Epidermal melanocyte (primary cell): ENCODE results near the gene CEP104.

Experiments used
- DNase-seq: peaks from one replicate; pipeline ENCODE4 v3.0.0; 2011; ENCODE audit warnings: low spot score; ENCODE audit not compliant: insufficient read length

The CEP104 gene

DNA sequence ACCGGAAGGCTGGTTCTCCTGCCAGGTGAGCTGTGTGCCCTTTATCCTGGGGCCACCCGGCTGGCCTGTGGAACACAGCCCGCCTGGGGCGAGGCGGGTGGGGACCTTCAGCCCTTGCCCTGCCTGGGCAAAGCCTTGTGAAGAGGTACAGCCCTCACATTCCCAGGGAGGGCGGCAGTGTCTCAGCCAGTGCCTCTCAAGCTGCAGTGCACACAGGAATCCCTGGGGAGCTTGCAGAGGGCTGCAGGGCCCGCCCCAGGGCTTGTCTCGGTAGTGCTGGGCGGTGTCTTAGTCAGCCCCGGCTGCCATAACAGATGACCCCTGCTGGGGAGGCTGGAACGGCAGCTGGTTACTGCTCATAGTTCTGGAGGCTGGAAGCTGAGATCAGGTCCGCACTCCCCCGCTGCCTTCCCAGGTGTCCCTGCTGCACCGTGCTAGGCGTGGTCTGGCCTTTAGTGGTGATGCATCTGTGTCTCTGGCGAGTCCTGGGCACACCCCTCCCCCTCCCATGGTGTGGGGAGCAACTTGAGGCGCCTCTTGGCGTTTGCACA lies 12.8 kb upstream of the CEP104 start:
- no peak for DNase-seq

DNA sequence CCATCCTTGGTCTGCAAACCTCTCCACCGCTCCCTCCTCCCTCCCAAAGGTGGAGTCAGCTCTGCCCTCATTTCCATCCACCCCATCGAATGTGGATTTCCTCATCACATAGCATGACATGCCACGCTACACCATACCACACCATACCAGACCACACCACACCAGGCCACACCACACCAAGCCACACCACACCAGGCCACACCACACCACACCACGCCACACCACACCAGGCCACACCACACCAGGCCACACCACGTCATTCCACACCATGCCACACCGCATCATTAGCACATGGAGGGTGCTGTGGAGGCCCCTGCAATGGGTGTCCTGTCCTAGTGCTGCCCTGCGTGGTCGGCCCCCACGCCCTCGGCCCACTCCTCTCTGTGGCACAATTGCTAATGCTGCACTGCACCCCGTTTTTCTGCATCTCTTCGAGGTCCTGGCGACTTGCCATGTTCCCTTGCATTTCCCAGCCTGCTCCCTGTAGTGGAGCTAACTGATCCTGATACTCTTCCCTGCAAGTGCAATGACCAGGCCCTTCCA lies 11.5 kb upstream of the CEP104 start:
- DNase-seq: no peak

DNA sequence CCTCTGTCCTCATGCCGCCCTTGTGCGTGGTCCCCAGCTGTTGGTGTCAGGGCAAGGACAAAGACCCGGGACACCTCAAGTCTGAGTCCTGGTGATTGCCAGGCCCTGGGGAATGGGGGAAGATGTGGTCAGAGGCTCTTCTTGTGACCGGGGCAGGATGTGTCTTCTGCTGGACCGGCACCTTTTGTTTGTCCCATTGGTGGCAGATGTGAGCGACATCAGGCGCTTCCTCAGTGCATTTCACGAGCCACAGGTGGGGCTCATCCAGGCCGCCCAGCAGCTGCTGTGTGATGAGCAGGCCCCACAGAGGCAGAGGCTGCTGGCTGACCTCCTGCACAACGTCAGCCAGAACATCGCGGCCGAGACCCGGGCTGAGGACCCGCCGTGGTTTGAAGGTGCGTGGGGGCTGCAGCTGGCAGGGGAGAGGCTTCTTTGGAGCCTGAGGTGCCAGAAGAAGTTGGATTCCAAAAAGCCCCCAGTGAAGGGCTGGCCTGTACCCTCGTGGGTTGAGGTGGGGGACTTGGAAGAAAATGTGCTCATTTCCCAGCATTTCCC lies 8.7 kb upstream of the CEP104 start:
- no peak for DNase-seq

DNA sequence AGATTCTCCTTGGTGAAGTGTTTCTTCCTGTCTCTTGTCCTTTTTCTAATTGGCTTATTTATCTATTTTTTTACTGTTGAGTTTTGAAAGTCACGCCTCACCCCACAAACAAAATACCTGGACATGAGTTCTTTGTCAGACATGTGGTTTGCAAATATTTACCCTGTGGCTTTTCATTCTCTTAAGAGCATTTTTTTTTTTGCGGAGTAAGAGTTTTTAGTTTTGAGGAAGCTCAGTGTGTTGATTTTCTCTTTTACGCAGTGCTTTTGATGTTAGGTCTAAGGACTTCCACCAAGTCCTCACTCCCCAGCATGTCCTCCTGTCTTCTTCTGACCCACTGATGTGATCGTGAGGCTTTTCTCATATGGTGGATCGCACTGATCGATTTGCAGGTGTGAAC lies 7.9 kb upstream of the CEP104 start:
- DNase-seq: no peak

DNA sequence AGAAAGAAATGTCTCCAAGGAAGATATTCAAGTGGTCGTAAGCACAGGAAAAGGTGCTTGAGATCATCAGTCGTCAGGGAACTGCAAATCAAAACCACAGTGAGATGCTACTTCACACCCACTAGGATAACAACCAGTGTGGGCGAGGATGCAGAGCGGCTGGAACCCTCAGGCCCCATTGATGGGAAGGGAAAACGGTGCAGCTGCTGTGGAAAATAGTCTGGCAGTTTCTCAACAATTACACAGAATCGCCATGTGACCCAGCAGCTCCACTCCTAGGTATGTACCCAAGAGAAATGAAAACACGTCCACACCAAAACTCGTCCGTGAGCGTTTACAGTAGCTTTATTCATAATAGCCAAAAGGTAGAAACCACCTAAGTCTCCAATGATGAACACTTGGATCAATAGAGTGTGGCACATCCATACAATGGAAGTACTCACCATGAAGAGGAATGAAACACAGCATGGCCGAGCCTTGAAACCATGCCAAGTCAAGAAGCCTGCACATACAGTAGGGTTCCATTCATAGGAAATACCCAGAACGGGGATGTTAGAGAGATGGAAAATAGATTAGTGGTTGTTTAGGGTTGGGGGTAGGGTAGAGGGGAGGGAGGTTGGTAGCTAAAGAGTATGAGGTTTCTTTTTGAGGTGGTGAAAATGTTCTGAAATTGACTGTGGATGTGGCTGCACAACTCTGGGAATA lies 6.4 kb upstream of the CEP104 start:
- peak; percentile 76 for DNase-seq

DNA sequence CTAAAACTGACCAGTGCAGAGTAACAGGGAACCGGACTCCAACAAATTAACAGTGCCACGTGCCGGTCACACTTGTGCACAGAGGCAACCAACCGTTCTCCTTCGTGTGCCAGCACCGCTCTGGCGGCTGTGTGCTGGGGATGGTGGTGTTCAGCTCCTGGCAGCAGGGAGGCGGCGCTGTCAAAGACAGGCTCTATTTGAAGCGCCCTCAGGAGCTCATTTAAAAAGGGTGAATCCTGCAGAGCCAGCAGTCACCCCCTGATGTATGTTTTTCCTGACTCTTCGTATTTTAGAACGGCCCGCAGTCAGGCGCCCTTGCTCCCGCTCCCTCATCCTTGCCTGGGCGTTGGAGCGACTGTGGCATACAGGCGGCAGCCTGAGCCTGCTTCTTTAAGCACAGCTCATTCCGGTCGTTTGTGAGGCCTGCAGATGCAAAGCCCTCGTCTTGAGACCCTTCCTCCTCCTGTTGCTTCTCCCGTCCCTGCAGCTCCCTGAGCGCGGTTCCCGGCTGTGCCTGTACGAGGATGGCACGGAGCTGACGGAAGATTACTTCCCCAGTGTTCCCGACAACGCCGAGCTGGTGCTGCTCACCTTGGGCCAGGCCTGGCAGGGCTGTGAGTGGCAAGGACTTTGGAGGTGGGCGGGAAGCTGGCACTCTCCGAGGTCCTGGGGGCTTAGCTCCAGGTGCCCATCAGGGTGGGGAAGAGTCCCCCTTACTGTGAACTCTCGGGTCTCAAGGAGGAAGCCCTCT lies 1.4 kb upstream of the CEP104 start:
- DNase-seq: no peak

DNA sequence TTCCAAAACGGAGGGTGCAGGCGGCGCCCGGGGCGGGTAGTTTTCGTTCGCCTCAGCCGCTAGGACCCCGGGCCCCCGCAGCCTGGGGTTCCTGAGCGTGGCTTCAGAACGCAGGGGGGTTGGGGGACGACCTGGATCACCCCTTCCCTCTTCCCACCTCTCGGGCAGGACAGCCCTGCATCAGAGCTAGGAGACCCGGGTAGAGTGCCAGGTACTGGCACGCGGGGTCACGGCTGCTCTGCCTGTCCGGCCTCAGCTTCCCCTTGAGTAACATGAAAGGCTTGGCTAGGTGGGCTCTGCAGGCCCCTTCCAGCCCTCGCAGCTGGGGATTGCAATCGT lies 749 bp upstream of the CEP104 start:
- no peak for DNase-seq

DNA sequence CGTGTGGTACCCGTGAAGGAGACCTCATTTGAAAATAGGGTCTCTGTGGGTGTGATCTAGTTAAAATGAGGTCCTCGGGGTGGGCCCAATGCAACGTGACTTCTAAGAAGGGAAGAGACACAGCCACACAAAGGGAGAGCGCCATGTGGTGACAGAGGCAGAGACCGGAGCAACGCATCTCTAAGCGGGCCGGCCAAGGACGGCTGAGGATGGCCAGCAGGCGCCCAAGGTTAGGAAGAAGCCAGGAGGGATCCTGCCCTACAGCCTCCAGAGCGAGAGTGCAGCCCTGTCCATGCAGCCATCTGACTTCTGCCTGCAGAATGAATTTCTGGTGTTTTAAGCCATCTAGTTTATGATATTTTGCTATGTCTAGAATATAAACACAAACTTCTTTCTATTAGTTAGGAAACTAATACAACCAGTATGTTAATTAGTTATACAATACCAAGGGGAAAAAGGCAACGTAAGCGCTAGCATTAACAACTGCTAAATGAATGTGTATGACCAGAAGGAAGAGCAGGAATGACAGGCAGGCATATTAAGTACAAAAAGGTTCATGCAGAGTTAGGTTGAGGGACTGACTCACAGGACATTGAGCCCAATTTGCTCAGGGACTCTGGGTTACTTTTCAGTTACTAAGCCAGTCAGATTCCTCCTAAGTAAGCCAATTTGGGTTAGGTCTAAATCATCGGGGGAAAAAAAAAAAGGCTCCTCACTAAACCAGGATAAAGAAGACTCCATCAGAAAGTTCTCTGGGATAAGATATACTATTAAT lies 4.1 kb downstream of the CEP104 start:
- no peak for DNase-seq

DNA sequence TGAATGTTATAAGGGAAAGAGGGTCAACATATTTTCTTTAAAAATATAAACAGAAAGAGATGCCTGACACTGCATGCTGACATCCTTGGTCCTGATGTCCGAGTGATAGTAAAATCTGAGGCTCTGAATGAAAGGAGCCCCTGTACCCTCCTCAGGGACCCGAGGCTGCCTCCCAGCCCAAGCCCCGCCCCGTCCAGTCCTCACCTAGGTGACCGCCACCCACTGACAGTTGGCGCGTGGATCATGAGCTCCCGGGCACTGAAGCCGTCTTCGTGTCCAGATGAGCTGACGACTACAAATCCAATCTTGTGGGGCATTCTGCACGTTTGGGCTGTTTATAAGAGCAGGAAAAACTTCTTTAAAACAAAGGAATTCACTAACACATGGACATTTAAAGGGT lies 4.9 kb downstream of the CEP104 start:
- DNase-seq: no peak

DNA sequence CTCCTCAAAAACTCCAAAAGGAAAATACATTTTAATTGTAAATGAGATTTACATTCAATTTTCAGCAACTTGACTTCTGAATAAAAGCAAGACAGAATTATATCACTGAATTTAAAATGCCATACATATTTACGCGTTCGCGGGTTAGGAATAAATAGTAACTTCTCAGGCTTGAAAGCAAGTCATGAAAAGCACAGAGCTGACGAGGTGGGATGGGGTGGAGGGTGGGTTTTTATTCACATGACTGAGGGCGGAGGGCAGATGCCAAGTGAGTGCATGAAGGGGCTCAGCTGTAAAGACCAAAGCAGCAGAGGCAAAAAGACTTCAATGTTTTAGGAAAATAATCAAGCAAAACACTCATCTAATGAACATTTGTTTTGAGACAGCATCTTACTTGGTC lies 5.7 kb downstream of the CEP104 start:
- DNase-seq: no peak

DNA sequence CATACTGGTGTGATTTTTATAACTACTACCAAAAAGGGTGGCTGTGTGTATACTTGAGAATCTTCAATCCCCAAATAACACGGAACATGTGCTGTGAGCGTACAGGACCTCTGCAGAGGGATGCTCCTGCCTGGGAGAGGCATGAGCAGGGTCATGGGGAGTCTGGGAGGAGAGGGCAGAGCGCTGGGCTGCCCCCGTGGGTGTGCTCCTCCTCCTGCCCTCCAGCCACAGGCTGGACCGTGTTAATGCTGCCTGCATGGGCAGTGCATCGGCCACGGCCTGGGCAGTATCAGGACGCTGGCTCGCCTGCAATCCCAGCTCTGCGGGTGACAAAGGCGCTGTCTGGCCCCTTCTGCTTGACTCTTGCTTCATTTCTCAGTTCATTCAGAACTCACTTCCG lies 6.2 kb downstream of the CEP104 start:
- DNase-seq: no peak

DNA sequence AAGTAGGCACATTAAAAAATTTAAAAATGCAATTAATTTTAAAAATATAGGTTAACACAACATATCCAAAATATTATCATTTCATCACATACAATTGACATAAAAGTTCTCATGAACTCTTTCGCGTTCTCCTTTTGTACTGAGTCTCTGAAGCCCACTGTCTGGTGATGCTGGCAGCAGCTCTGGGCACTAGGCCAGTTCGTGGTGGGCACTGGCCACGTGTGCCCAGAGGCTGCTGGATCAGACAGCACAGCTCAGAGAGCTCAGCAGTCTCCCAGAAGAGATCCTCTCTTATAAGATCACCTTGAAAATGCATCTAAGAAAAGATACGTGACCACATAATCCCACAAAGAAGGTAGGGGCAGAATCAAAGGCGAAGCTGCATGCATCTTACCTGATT lies 9.9 kb downstream of the CEP104 start:
- peak; percentile 50 for DNase-seq

DNA sequence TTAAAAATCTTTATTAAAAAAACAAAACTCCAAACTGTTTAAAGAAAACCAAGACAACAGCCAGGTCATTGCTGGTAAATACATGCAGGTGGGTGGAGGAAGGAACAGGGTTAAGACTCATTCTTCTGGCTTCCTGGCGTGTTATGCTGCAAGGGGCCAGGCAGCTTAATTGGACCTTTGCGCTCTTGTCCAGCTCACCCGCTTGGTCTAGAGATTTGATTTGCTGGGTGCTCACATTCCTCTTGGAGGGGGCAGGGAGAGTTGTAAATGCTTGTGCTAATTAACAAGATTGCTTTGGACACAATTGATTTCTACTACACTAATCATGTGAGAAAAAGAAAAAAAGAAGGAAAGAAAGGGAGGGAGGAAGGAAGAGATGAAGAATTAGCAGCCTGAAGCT lies 10.5 kb downstream of the CEP104 start:
- no peak for DNase-seq

DNA sequence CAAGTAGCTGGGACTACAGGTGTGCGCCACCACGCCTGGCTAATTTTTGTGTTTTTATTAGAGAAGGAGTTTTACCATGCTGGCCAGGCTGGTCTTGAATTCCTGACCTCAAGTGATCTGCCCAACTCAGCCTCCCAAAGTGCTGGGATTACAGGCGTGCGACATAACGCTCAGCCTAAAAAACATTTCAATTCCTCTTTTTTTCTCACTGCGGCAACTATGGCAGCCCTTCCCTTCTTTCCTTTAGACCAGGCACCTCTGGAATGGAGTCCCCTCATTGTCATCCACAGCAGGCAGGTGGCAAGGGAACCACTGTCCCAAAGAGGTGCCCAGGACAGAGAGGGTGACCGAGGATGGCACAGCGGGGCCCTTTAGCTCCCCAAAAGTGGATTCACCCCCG lies 14.1 kb downstream of the CEP104 start:
- no peak for DNase-seq

DNA sequence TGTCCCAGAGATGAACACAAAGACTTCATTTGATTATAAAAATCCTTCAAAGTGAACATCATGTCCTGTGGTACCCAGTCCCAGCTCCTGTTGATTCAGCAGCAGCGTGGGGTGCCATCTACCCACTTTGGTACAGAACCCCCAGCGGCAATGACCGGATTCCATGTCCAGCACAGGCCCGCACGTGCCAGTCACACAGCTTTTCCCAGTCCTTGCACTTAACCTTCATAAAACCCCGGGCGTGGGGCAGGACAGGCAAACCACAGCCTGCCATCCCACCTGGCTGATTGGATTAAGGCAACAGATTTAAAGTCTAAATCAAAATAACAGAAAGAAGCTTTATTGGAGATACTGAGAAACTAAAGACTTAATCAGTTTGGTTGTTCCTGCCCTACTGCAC lies 15.5 kb downstream of the CEP104 start:
- DNase-seq: no peak

DNA sequence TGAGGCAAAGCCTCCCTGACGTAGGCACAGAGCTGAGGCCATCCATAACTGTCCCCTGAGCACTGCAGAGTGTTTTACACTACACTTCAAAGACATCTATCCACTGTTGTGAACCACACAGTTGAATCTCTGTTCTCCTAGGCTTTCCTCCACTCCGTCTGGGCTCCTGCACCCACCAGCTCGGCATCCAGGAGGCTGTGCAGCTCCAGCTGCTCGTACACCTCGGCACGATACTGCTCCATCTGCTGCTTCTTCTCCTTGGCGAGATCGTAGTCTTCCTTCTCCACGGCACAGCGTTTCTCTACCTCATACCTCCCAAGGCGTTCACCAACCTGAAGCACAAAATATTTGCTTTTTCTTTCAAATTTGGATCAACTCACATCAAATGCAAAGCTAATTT lies 18.2 kb downstream of the CEP104 start:
- DNase-seq: no peak

DNA sequence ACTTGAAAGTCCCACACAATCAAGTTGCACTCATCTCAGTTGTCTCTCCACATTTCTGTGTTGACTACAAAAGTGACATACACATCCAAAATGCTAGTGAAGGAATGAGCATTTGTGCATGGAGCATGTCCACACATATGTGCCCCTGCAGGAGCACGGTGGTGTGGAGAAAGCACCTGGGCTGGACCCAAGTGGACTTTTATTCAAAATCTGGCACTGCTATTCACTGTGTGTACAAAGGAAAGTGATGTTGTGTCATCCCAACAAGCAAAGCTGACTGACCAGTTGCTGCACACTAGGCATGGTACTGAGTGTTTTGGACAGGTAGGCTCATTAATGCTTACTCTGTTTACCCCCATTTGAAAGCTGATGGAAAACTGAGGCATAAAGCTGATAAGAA lies 19.3 kb downstream of the CEP104 start:
- no peak for DNase-seq

DNA sequence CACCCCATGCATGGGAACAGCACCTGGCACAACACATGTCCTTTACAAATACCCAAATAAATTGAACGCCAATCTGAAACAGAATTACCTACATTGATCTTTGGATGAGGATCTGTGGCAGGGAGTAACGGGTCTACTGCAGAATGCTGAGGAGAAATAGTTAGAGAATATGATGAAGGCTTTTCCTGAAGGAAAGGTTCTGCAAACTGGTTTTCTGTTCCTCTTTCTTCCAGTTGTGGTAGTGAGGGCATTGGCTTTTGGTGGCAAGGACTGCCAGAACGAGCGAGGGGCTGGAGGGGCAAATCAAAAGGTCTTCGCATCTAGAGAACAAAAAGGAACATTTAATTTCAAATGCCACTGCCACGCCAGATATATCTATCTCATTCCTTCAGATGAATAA lies 19.8 kb downstream of the CEP104 start:
- no peak for DNase-seq

DNA sequence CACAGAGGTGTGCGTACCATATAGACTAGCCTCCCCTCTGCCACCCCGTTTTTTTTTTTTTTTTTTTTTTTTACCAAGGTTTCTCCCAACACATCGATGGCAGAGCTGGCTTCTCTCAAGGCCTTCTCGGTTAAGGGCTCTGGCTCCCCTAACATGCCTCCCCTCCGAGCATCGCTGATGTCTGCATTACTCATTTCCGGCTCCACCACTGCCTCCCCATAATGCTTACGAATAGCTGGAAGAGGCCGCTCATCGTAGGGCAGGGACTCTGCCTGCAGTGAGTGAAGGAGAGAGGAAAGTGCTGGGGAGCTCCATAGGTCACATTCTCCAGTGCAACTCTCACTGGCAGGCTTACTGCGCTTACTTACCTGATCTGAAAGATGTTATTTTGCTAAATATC lies 20.6 kb downstream of the CEP104 start:
- DNase-seq: no peak

DNA sequence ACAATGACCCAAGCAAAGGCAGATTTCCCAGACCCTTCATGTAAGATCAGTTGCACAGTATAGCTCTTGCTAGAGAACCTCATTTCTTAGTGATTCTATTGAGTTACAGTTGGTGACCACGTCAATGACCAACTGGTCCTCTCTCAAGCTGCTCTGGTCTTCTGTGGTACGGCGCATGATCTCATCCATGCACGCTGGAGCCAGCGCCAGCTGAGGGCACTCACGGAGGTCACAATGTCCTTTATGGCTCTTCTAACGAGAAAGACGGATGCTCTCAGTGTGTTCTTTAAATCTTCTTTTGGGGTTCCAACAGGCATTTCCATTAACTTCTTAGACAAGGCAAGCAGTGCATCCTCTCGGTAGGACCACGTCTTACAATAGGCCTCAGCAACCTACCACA lies 22.3 kb downstream of the CEP104 start:
- no peak for DNase-seq

DNA sequence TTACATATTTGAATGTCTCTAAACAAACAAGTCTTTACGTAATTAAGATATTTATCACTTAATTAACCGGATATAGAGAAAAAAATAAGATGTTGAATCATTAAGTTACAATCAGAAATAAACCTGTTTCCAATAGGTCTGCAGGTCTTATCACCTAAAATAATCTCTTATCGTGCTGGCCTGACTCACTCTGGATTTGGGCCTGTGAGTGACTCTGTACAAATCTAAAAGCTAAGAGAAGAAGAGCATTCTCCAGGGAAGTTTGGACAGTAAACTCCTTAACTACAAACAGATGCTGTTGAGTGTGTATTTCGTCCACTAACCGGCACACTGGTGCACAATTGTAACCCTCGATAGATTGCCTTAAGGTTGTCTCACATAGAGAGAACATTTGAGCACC lies 25.3 kb downstream of the CEP104 start:
- DNase-seq: no peak

DNA sequence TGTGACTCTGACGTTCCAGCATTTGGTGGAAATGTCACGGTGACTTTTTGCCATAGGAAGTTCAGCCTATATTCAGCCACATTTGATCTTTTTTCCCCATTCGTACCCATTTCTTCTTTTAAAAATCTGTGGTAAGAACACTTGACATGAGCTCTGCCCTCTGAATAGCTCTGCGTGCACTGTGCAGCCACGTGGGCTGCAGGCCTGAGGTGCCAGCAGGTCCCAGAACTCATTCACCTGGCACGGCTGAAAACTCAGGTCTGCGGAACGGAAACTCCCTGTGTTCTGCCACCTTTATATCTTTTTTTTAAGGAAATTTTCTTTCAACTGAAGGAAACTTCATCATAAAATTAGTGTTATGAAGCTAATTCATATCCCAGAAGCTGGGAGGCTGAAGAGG lies 28.6 kb downstream of the CEP104 start:
- DNase-seq: no peak
